Epidermal melanocyte (primary cell): ENCODE measurements around the gene PYROXD2.

Experiments used
- DNase-seq: peaks from one replicate; pipeline ENCODE4 v3.0.0; 2011; ENCODE audit warnings: low spot score; ENCODE audit not compliant: insufficient read length

PYROXD2 gene

DNA sequence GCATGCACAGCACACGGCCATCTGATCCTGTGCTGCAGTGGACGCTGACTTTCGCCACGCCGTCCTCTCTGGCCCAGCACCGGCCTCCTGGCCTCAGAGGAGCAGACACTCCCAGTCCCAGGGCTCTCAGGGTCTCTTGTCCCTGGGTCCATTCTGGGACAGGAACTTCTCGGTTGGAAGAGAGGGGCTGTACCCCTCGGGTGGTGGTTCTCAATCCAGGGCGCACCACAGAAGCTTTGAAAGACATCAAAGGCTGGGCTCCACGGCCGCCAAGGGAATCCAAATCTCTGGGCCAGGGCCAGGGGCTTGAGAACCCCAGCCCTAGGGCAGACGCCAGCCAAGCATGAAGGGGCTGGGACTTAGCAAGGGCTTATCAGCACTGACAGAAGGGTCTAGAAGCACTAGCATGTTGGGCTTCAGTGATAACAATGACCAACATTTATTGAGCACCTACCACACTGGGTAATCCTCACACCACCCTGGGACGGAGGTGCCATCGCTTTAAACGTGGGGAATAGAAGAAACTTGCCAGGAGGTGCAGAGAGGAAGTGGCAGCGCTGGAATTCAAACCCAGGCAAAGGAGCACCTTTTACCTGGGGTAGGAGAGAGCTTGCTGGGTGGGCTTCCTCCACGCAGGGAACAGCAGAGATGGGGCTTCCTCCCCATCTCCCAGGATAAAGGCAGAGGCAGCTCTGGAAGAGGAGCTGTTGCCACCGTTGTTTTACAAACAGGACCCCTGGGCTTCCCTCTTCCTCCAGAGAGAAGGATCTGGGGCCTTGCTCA is 1.8 kb upstream of the PYROXD2 start:
- no peak for DNase-seq

DNA sequence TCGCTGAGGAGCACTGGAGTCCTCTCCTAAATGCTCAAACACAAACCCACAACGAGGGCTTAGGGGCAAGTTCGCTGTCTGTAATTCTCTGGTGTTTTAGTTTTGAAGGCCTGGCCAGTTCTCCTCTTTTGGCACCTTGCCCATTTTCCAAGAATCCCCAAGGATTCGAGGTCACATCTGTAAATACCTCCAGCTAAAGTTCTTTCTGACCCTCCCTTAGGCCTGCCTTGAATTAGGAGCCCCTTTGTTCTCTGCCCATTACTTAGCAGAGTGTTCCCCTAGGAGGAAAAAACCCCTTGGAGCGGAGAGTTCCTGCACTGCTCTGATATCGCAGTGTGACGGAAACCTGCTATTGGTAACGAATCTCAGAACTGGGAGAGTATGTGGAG is 743 bp upstream of the PYROXD2 start:
- DNase-seq: no peak

DNA sequence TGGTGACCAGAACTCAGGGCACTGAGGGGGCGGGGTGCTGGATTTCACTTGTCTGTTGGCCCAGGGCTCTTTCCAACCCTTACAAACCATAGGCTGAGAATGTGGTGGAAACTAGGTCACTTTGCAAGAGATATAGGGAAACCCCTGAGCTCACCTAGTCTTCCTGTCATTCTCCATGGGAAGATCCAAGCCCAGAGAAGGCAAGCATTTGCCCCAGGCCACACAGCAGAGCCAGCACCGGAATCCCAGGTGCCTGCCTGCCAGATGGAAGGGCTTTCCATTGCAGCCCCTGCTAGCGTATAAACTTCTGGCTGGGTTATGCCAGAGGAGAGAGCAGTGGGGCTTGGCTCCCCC is 427 bp downstream of the PYROXD2 start:
- no peak for DNase-seq

DNA sequence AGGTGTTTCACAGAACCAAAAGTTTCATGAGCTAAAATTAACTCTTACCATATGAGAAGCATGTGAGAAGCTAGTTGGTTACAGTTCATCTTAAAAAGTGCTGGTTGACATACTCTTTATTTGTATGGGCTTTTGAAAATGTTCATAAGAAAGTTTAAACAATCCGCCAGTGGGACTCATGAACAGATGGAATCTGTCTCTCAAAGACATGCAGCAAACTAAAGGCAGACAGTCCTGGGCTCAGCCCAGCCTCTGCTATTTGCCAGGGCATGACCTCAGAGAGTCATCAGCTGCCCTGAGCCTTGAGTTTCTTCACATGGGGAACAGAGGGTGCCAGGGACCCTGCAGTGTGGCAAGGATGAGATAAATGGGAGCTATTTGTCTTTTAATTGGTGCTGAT is 3.2 kb downstream of the PYROXD2 start:
- no peak for DNase-seq

DNA sequence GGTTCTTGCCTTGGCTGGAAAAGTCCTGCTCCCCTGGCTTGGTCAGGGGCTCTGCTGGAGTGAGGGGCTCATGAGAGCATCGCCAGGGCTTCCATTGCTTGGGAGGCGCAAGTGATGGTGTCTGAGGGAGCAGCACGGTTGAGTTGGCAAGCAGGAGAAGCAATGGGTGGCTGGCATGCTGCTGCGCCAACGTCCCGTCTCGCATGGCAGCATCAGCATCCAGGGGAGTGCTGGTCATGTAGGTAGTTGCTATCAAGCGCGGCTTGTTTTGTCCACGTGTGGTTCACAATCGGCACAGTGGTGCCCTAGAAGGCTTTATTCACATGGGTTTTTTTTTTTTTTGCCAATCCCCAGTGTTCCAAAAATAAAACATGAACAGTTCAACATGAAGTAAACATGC is 3.8 kb downstream of the PYROXD2 start:
- no peak for DNase-seq

DNA sequence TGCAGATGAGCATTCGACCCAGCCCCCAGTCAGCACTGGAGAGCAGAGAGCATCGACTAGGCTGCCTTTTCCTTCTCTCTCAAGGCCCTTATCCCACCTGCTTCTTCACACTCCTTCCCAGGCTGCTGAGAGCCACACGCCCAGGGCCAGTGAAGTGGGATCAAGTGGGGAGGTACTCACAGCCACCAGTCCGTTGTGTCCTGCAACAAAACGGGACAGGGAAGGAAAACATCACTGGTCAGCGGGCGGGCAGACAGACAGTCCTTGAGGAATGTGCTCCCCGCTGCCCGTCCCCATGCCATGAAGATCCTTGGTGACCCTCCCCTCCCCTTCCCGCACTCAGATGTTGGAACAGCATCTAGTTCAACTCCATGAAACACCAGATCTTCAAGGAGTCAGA is 4.2 kb downstream of the PYROXD2 start:
- DNase-seq: no peak

DNA sequence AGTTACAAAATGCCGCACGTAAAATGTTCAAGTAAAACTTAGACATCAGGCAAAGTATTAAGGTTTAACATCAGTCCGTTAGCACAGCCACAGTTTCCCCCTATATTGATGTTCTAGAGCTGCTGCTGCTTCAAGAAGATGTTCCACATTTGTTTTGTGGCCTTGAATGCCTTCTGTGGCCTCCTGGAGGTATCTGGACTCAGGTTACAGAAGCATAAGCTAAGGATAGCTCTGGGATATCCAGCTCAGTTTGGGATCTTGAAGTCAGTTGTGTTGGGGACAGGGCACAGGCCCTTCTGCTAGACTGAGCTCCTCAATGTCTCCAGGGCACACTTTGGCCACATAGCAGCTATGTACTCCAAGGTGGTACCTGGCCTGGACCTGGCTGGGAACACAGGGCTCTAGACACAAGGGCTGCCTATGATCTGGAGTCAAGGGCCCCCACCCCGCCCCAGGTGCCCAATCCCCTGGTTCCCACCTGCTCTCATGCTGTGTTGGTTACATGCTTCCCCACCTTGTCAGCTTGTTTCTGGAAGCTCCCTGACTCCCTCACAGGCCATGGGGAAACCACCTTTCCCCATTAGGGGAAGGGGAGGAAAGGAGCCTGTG is 4.7 kb downstream of the PYROXD2 start:
- DNase-seq: no peak

DNA sequence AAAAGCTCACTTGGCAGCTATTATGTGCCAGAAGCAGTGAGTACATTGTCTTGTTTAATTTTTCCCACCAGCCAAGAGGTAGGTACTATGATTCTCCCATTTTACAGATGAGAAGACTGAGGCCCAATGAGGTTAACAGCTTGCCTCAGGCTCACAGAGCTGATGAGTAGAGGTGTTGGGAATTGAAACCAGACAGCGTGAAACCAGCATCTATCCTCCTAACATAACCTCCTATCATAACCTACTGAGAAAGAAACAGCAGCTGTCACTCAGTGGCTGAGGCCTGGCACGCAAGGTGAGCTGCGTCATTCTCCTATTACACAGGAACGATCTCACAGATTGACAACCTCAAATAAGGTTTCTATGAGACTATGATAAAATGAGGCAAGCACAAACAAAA is 6.2 kb downstream of the PYROXD2 start:
- no peak for DNase-seq

DNA sequence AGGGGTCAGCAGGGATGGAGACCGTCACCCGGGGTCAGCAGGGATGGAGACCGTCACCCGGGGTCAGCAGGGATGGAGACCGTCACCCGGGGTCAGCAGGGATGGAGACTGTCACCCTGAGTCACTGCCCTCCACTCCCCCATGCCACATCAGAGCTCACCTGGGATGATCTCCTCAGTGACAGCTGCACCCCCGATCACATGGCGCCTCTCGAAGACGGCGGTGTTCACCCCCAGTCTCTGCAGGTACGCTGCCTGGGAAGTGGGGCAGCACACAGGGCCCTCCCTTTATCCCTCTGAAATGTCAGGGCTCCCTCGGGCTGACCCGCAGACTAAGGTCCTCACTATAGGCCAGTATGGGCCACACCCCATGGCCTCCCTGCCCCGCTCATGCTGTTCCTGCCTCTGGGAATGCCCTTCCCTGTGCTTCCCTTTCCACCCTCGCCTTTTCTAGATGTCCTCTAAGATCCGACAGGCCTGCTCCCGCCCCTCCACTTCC is 7.2 kb downstream of the PYROXD2 start:
- no peak for DNase-seq

DNA sequence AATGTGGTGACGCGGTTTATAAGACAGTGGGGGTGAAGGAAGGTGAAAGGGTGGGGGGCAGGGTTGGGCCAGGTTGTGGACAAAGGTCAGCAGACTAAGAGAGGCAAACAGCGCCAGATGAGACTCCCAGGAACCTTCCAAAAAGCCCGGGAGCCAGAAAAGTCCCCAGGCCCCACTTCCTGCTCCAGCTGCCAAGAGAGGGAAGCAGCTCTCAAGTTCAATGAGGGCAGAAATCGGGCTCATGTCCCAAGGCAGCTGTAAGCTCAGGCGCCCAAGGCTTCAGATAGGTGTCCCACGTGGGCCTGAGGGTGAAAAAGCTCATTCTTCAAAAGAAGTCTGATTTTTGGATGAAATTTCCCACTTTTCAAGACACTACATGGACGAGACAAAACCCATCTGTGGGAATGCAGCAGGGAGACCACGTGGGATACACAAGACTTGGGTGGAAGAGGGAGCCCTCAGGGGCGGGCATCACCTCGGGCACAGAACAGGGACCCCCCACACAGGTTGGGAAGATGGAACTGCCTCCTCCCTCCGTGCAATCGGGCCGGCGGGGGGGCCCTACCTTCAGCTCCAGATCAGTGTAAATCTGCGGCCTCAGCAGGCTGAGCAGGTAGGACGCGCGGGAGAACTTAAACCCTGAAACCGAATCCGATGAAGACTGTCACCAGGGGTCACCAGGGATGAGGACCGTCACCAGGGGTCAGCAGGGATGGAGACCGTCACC is 7.8 kb downstream of the PYROXD2 start:
- DNase-seq: no peak

DNA sequence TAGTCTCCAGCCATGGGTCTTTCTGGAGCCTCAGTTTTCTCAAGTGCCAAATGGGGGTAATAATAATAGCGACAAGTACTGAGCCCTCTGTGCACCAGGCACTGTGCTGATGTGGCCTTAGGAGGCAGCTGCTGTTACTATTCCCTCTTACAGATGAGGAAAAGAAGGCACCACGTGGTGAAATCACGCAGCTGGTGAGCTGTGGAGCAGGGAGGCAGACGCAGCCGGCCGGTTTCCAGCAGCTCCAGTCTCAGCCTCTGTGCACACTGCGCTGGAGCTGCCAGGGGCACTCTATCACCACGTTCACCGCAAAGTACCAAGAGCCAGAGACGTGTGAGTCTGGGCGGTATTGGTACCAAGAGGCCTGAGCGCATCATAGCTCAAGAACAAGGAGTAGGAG is 9.6 kb downstream of the PYROXD2 start:
- no peak for DNase-seq

DNA sequence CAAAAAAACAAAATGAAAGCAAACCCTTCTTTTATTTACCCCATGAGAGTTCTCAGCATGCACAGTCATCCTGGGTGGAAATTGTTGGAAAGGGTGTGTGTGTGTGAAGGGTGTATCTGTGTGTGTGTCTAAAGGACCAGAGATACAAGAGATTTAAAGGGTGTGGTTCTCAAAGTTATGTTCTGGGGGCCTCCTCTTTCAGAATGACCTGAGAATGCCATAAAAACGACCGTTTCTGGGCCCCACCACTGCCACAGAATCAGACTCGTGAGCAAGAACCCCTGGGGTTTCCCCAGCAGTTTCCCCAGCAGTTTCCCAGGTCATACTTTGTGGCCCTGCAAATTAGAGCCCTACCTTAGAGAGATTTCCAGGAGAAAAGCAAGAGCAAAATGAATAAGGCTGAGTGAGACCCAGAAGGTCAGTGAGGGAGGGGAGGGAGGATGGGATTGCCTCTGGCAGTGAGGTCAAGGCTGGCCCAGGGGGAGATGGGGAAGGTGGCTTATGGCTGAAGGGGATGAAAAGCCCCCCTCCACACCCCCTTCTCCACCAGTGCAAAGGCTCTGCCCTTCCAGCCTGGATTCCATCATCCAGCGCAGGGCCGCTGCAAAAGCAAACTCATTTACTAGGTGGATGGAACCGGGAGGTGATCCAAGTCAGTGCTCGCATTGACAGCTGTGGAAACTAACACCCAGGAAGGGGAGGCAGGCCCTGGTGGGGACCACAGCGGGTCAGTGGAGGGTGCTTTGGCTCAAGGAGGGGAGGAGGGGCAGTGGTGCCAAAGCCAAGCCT is 10.2 kb downstream of the PYROXD2 start:
- DNase-seq: no peak

DNA sequence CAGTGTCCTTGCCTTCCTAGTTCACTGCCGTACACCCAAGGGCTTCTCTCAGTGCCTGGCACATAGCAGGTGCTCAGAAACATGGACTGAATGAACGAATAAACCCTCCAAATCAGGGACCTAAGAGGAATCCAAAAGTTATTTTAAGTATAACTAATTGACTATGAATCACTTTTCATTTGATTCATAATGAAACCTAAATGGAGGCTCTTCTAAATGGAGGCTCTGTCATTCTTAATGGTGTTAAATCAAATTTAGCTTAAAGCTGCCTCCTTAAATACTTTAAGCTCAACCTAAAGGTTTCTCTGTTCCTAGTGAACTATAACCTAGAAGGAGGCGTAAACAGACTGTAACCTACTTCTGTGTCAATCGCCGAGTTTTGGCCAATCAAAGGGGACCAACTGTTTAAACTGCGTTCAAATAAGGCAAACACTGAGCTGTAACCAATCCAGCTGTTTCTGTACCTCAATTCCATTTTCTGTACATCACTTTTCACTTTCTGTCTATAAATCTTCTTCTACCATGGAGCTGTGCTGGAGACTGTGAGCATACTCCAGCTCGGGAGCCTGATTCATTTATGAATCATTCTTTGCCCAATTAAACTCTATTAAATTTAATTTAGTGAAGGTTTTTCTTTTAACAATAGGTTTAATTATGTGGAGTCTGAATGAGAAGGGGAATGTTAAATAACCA is 11.0 kb downstream of the PYROXD2 start:
- no peak for DNase-seq

DNA sequence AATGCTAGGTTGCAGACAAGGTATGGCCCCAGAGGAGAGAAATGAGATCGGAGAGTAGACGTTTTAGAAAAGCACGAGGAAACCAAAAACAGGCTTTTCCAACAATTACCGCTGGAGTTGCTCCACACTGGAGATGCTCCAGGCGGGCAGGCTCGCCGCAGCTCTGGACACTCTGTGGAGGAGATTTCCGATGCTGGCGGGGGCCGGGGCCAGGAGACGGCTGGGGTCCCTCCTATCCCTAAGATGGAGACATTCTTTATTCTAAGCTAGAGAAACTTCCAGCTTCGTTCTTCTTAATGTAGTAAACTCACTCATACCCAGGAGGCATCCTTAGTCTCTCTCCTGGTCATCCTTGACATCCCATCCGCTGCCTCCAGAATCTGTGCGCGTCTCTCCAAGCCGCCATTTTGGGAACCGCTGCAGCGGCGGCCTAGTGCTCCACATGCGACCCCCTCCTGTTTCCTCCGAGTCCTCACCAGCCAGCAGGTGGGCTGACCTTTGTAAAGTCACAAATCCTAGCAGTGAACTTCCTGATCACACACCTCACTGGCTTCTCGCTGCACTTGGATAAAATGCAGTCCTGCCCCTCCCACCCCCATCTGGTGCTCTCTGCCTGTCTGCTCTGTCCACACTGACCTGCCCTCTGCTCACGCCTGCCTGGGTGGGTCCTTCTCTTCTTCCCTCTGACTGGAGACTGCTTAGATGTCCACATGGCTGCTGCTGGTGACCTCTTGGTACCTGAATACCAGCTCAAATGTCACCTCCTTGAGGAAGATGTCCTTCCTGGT is 11.9 kb downstream of the PYROXD2 start:
- no peak for DNase-seq

DNA sequence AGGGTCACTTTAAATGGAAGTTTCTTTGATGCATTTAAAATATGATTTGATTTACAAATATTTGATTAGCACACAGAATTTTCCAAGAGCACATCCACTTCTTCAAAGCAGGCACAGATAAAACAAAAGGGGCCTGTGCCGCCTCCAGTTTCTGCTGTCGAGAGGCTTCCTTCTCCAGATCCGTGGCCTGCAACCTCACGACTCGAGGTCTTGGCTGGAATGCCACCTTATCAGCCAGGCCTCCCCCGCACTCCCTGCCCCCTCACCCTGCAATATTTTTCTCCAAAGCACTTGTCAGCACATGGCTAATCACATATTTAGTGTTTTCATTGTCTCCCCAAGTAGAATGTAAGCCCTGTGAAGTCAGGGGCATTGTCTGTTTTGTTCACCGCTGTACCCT is 12.5 kb downstream of the PYROXD2 start:
- no peak for DNase-seq

DNA sequence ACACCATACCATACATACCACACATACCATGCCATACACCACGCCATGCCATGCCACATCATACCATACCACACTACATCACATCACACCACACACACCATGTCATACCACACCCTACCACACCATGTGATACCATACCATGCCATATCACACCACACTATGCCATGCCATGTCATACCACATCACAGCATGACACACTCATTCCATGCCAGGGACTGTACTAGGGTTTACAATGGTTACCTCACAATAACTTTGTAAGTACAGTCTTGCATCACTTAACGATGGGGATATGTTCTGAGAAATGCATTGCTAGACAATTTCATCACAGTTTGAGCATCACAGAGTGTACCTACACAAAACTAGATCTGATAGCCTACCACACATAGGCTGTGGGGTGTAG is 14.5 kb downstream of the PYROXD2 start:
- no peak for DNase-seq

DNA sequence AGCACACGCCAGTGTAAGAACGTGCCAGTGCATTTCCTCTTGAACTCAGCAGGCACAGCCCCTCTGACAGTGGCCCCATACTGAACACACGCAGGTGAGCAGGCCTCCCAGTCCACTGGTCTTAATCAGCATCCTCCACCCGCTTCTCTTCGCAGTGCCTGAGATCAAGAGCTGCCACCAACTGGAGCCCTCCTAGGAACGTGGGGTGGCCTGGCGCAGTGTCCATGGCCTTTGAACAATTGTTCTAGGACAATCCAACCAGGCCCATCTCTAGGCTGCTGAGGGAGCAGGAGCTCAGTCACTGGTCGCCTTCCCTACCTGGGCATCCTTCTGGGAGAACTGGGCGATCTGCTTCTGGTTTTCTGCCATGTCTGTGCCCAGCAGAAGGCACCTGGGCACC is 15.2 kb downstream of the PYROXD2 start:
- no peak for DNase-seq

DNA sequence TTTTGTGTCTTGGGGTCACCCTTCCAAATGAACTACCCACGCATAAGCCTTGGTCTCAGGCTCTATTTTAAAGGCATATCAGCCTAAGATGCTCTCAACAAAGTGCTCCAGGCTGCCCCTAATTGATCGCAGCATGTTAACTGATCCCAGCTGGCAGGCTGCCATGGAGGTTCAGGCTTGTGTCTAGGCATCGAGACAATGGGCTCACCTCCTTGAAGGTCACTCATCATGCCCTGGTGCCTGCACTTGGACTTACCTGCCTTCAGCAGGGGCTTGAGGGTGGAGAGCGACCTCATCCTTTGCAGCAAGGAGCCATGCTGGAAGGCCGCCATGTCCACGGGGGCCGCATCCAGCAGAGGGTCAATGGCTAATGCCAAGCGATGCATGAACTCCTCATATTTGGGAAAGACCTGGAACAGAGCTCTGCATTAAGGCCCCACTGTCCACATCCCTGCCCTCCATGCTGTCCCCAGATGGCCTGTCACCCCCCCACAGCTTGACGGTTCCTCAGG is 17.8 kb downstream of the PYROXD2 start:
- no peak for DNase-seq

DNA sequence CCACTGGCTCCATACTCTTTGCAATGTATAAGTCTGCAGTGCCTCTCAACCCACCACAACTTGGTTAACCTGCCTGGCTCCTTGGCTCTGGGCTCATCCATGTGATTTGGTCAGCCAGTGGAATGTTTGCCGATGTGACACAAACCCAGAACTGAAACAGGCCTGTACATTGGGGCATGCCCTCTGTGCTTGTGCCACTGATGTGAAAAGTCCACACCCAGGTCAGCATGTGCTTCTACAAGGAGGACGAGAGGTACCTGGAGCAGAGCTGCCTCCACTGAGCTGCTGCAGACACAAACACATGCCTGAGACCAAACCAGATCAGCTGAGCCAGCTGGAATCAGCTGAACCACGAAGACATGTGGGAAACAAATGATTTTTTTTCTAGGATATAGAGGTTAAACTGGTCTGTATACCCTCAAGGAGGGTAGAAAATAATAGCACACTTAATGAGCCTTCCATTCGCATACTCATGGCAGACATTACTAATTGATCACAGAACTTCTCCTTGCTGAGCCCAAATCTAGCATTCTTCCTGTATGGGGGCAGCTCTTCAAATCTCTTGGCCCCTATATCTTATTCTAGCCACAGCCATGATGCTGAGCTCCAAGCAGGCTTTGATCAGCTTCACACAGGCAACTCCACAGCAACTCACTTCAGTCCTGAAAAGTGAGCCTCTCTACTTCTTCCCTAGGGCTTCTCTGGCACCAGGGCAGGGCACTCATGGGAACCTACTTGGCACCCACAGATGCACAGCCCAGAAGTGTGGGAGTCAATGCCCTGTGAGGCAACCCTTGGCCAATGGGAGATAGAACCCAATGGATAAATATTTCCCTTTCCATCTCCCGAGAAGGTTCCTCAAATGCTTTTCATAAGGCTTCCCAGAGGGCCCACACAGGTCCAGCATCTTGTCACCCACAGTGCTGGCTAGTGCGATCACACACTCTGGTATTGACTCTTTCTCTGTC is 18.6 kb downstream of the PYROXD2 start:
- no peak for DNase-seq
